HL-60 (cell line): Measurements from ENCODE around the gene ALDH1L1.

Experiments
- DNase-seq, 2 experiments: peaks; one replicate each; pipeline ENCODE4 v3.0.0-alpha.2; 2010 to 2020; ENCODE audit warnings: low read depth in 1 of 2, low spot score in 1 of 2
- H3K27ac ChIP-seq: fragments of 250-450 bp; sonication (Bioruptor Pico); replicated peaks from 2 replicates; pipeline ENCODE4 v1.5.1; 2020; ENCODE audit warnings: mild to moderate bottlenecking, moderate library complexity
- H3K27me3 ChIP-seq: fragments of 250-450 bp; sonication (Bioruptor Pico); 2 replicates; pipeline ENCODE4 v1.5.1; 2021; ENCODE audit warnings: mild to moderate bottlenecking, moderate library complexity; ENCODE audit not compliant: insufficient read depth, poor library complexity, severe bottlenecking
- H3K4me3 ChIP-seq: replicated peaks from 2 replicates; pipeline ENCODE4 v1.5.1; 2011; ENCODE audit warnings: mild to moderate bottlenecking, control low read depth, low read length; ENCODE audit not compliant: insufficient read depth
- CTCF ChIP-seq: IDR thresholded peaks from one replicate; pipeline ENCODE4 v1.5.1; 2011; ENCODE audit warnings: low read length, control low read depth, inconsistent platforms; ENCODE audit not compliant: insufficient read depth
- GABPA ChIP-seq: IDR thresholded peaks from 2 replicates; pipeline ENCODE4 v1.6.1; 2012; ENCODE audit warnings: low read depth
- POLR2AphosphoS5 ChIP-seq: IDR thresholded peaks from 2 replicates; pipeline ENCODE4 v1.6.1; 2012; ENCODE audit warnings: low read depth
- SPI1 ChIP-seq: IDR thresholded peaks from 2 replicates; pipeline ENCODE4 v1.6.1; 2012; ENCODE audit warnings: low read depth, mild to moderate bottlenecking, borderline replicate concordance
- TF ChIP-seq, protein P1 (sequence below): IDR thresholded peaks from 2 replicates; pipeline ENCODE4 v1.6.1; 2012; ENCODE audit warnings: low read depth; ENCODE audit not compliant: insufficient replicate concordance

ALDH1L1 gene

DNA sequence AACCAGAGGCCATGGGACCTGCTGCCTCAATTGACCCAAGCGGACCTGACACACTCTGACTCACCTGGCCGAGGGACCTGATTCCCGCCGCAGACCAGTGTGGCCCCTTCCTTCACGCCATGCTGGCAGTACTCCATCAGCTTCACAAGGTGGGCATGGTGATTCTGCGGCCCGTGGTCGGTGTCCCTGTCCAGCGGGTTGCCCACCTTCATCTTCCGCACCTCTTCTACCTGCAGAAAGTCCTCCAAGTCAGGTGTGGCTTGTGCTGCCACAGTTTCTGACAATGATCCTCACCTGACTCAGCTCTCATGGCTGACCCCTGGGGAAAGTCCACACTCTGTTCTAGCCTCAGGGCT, 70.5 kb downstream of the ALDH1L1 start:
- TF ChIP-seq POLR2AphosphoS5 (no peak), CTCF (no peak), SPI1 (no peak), GABPA (no peak)
- TF ChIP-seq, protein P1, sequence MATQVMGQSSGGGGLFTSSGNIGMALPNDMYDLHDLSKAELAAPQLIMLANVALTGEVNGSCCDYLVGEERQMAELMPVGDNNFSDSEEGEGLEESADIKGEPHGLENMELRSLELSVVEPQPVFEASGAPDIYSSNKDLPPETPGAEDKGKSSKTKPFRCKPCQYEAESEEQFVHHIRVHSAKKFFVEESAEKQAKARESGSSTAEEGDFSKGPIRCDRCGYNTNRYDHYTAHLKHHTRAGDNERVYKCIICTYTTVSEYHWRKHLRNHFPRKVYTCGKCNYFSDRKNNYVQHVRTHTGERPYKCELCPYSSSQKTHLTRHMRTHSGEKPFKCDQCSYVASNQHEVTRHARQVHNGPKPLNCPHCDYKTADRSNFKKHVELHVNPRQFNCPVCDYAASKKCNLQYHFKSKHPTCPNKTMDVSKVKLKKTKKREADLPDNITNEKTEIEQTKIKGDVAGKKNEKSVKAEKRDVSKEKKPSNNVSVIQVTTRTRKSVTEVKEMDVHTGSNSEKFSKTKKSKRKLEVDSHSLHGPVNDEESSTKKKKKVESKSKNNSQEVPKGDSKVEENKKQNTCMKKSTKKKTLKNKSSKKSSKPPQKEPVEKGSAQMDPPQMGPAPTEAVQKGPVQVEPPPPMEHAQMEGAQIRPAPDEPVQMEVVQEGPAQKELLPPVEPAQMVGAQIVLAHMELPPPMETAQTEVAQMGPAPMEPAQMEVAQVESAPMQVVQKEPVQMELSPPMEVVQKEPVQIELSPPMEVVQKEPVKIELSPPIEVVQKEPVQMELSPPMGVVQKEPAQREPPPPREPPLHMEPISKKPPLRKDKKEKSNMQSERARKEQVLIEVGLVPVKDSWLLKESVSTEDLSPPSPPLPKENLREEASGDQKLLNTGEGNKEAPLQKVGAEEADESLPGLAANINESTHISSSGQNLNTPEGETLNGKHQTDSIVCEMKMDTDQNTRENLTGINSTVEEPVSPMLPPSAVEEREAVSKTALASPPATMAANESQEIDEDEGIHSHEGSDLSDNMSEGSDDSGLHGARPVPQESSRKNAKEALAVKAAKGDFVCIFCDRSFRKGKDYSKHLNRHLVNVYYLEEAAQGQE = no peak
- Histone ChIP-seq H3K27me3 (no peaks in the 10 kb centered on the region), H3K27ac (no peak overlapping the region), H3K4me3 (no peak overlapping the region)
- no peak for DNase-seq

GRCh38 chr3:126109146-126109879, 71.1 kb downstream of the ALDH1L1 start:
- DNase-seq = no peak
- TF ChIP-seq, protein P1 = no peak
- TF ChIP-seq CTCF (no peak), GABPA (no peak), SPI1 (no peak), POLR2AphosphoS5 (no peak)
- Histone ChIP-seq H3K4me3 (no peak overlapping the region), H3K27ac (no peak overlapping the region), H3K27me3 (no peaks in the 10 kb centered on the region)

GRCh38 chr3:126108676-126109050, 71.7 kb downstream of the ALDH1L1 start:
- Histone ChIP-seq H3K27ac (no peak overlapping the region), H3K27me3 (no peaks in the 10 kb centered on the region), H3K4me3 (no peak overlapping the region)
- TF ChIP-seq GABPA = no peak
- TF ChIP-seq, protein P1 = no peak
- TF ChIP-seq CTCF = no peak
- TF ChIP-seq SPI1 = no peak
- TF ChIP-seq POLR2AphosphoS5 = no peak
- DNase-seq = no peak
